Measurements from ENCODE around the gene CSTF2T. TPM values are rescaled to one million over a fixed set of nuclear protein-coding genes. Genes with fewer than 3 reads are reported as not detected.

Gene CSTF2T
- polyA plus RNA-seq, 1 donor from 2014 or later = 19.7 TPM

- no peaks in the 10 kb centered on the region for H4K20me1 ChIP-seq (ENCODE audit: insufficient read depth)
- no peaks in the 10 kb centered on the region for H3K36me3 ChIP-seq (ENCODE audit: insufficient read depth, low read length)
- no peaks in the 10 kb centered on the region for H3K27me3 ChIP-seq (ENCODE audit: insufficient read depth, low read depth, low read length)
- no peaks in the 10 kb centered on the region for H3K79me2 ChIP-seq (replicated peaks; ENCODE audit: insufficient read depth, low read length)
- H3K9me2 ChIP-seq (ENCODE audit: insufficient read depth, low read length) = no peaks in the 10 kb centered on the region
- H2AFZ ChIP-seq (ENCODE audit: low read depth, low read length) = no peak overlapping the region
- TF ChIP-seq RAD21 (conservative IDR thresholded peaks at IDR 0.05) = no peak
- TF ChIP-seq EP300 (conservative IDR thresholded peaks at IDR 0.05; ENCODE audit: poor library complexity, severe bottlenecking) = no peak
- TF ChIP-seq EZH2 (IDR thresholded peaks at IDR 0.05; ENCODE audit: borderline replicate concordance, insufficient read depth, low read length, poor library complexity, severe bottlenecking) = no peak
- TF ChIP-seq TAF1 (IDR thresholded peaks at IDR 0.05; ENCODE audit: low read depth) = no peak
- TF ChIP-seq, protein P1, sequence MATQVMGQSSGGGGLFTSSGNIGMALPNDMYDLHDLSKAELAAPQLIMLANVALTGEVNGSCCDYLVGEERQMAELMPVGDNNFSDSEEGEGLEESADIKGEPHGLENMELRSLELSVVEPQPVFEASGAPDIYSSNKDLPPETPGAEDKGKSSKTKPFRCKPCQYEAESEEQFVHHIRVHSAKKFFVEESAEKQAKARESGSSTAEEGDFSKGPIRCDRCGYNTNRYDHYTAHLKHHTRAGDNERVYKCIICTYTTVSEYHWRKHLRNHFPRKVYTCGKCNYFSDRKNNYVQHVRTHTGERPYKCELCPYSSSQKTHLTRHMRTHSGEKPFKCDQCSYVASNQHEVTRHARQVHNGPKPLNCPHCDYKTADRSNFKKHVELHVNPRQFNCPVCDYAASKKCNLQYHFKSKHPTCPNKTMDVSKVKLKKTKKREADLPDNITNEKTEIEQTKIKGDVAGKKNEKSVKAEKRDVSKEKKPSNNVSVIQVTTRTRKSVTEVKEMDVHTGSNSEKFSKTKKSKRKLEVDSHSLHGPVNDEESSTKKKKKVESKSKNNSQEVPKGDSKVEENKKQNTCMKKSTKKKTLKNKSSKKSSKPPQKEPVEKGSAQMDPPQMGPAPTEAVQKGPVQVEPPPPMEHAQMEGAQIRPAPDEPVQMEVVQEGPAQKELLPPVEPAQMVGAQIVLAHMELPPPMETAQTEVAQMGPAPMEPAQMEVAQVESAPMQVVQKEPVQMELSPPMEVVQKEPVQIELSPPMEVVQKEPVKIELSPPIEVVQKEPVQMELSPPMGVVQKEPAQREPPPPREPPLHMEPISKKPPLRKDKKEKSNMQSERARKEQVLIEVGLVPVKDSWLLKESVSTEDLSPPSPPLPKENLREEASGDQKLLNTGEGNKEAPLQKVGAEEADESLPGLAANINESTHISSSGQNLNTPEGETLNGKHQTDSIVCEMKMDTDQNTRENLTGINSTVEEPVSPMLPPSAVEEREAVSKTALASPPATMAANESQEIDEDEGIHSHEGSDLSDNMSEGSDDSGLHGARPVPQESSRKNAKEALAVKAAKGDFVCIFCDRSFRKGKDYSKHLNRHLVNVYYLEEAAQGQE (IDR thresholded peaks at IDR 0.05; ENCODE audit: borderline replicate concordance) = no peak
- TF ChIP-seq SMC3 (conservative IDR thresholded peaks at IDR 0.05; ENCODE audit: poor library complexity) = no peak
- TF ChIP-seq POLR2AphosphoS5 (IDR thresholded peaks at IDR 0.05) = no peak
- TF ChIP-seq MXI1 (conservative IDR thresholded peaks at IDR 0.05; ENCODE audit: poor library complexity, severe bottlenecking) = no peak
- TF ChIP-seq CTCF (IDR thresholded peaks at IDR 0.05; ENCODE audit: poor library complexity, severe bottlenecking) = no peak
- H3K4me3 ChIP-seq (ENCODE audit: low read length) = no peak overlapping the region
- no peaks in the 10 kb centered on the region for H3F3A ChIP-seq (ENCODE audit: insufficient read depth, low read length, poor library complexity, severe bottlenecking)
- H3K9ac ChIP-seq (ENCODE audit: low read length) = no peak overlapping the region
- no peak overlapping the region for H3K27ac ChIP-seq (ENCODE audit: low read length)
- no peak overlapping the region for H3K4me2 ChIP-seq (ENCODE audit: low read length)
- no peaks in the 10 kb centered on the region for H3K9me3 ChIP-seq (ENCODE audit: low read length)
Measured at GRCh38 chr10:51718804-51719291, 19.5 kb upstream of the CSTF2T start.

DNA sequence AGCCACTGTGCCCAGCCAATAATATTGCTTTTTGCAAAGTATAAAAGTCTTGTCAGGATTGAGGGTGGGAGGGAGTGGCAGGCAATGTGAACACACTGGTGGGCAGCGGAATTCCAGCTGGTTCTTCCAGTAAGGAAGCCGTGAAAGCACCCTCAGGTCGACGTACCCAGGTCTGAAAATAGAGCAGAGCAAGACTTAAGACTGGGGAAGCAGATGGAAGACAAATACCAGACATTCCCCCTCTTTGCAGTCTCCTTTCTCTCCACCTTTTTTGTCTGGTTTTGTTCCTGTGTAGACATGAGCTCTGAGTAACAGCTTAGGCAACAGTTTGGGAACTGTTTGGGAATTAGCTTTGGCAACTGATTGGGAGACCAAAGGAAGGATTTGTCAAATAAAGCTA, 17.6 kb upstream of the CSTF2T start:
- no peaks in the 10 kb centered on the region for H3F3A ChIP-seq (ENCODE audit: insufficient read depth, low read length, poor library complexity, severe bottlenecking)
- H4K20me1 ChIP-seq (ENCODE audit: insufficient read depth) = no peaks in the 10 kb centered on the region
- no peaks in the 10 kb centered on the region for H3K9me2 ChIP-seq (ENCODE audit: insufficient read depth, low read length)
- H3K79me2 ChIP-seq (replicated peaks; ENCODE audit: insufficient read depth, low read length) = no peaks in the 10 kb centered on the region
- no peak overlapping the region for H3K4me2 ChIP-seq (ENCODE audit: low read length)
- TF ChIP-seq, protein P1 (IDR thresholded peaks at IDR 0.05; ENCODE audit: borderline replicate concordance) = no peak
- TF ChIP-seq SMC3 (conservative IDR thresholded peaks at IDR 0.05; ENCODE audit: poor library complexity) (no peak), CTCF (IDR thresholded peaks at IDR 0.05; ENCODE audit: poor library complexity, severe bottlenecking) (no peak), RAD21 (conservative IDR thresholded peaks at IDR 0.05) (no peak), TAF1 (IDR thresholded peaks at IDR 0.05; ENCODE audit: low read depth) (no peak), MXI1 (conservative IDR thresholded peaks at IDR 0.05; ENCODE audit: poor library complexity, severe bottlenecking) (no peak), EP300 (conservative IDR thresholded peaks at IDR 0.05; ENCODE audit: poor library complexity, severe bottlenecking) (no peak), POLR2AphosphoS5 (IDR thresholded peaks at IDR 0.05) (no peak), EZH2 (IDR thresholded peaks at IDR 0.05; ENCODE audit: borderline replicate concordance, insufficient read depth, low read length, poor library complexity, severe bottlenecking) (no peak)
- no peak overlapping the region for H3K4me3 ChIP-seq (ENCODE audit: low read length)
- no peak overlapping the region for H2AFZ ChIP-seq (ENCODE audit: low read depth, low read length)
- no peaks in the 10 kb centered on the region for H3K9me3 ChIP-seq (ENCODE audit: low read length)
- no peaks in the 10 kb centered on the region for H3K36me3 ChIP-seq (ENCODE audit: insufficient read depth, low read length)
- no peak overlapping the region for H3K27ac ChIP-seq (ENCODE audit: low read length)
- no peaks in the 10 kb centered on the region for H3K27me3 ChIP-seq (ENCODE audit: insufficient read depth, low read depth, low read length)
- H3K9ac ChIP-seq (ENCODE audit: low read length) = no peak overlapping the region
